DMS153 treated with DMSO at 0.1 percent for 48 hours (cell line): ENCODE data around the gene SEMA3G.

Experiments
- DNase-seq: peaks from one replicate; lab custom pipeline; 2025; ENCODE audit not compliant: unreplicated experiment; lab: John Stamatoyannopoulos, UW

The SEMA3G gene

DNA sequence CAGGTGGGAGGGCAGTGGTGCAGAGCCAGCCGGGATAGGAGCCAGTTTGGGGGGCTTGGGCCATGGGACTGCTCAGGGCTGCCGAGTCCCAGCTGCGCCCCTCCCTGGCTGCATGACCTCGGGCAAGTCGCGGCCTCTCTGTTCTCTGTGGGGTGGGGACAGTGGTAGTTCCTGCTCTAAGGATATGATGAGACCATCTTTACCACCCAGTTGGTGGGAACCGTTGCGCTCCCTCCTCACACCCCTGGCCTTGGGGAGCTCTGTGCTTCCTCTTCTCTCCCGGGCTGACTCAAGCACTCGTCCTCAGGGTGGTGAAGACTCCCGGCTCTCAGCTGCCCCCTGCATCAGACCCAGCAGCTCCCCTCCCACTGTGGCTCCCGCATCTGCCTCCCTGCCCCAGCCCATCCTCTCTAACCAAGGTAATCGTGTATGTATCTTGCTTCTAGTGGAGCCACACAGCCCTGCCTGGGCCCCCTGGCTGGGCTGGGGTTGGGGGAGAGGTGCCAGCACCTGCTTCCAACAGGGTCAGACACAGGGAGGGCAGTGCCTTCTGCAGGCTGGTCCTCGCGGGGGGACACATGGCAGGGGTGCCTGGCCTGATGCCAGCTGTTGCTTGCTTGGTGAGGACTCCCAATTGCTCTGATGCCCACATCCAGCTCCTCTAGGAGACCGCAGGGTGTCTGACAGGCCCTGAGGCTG, 35.1 kb upstream of the SEMA3G start:
- no peak for DNase-seq

DNA sequence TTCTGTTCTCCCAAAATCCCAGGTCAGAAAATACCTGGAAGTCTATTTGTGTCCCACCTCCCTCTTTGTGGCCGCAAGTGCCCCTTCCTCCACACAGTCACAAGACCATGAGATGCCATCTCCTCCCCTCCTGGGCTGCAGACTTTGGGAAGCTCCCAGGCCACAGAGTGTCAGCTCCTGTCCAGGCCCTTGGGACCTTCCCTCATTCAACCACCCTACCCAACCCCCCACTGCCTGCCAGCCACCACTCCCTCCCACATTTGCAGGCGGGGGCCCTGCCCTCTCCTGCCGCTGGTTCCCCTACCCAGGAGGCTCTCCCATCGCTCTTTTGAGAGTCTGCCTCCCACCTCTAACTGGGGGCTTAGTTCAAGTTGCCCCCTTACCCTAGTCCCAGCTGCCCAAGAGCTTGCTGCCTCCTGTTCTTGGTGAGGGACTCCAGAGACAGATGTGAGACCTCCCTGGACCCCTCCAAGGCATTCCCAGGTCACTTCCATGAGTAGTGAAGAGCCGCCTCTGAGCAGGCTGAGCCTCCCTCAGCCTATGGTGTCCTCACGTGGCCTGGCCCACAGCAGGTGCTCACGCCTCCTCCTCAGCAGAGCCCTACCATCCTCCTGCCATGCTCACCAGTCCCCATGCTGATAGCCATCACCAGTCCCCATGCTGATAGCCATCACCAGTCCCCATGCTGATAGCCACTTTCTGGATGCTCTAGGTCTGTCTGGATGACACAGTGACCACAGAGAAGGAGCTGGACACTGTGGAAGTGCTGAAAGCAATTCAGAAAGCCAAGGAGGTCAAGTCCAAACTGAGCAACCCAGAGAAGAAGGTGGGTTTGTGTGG, 34.4 kb upstream of the SEMA3G start:
- DNase-seq: no peak

GRCh38 chr3:52477796-52478095, 32.8 kb upstream of the SEMA3G start:
- DNase-seq: no peak

- no peak for DNase-seq
These were observed 32.3 kb upstream of the SEMA3G start for GRCh38 chr3:52477076-52477795.

DNA sequence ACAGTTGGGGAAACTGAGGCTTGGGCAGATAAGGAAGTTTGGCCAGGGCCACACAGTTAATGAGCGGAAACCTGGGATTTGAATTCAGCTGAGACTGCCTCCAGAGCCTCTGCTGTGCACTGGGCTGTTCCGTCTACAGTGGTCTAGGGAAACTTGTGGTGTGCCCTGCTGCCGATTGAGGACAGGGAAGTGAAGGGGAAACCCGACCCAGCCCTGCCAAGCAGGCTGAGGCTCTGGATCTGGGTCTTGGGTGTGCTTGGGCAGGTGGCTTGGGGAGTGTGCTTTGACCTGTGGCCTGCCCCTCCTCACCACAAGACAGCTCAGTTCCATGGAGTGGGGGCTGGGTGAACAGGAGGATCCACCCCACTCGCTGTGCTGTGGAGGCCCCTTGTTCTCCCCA, 28.1 kb upstream of the SEMA3G start:
- DNase-seq: no peak

- DNase-seq: no peak
These were observed 27.5 kb upstream of the SEMA3G start for GRCh38 chr3:52472239-52473000.

GRCh38 chr3:52471371-52472238, 26.7 kb upstream of the SEMA3G start:
- no peak for DNase-seq

GRCh38 chr3:52470920-52471319, 26.0 kb upstream of the SEMA3G start:
- DNase-seq: no peak

- no peak for DNase-seq
These were observed 24.1 kb upstream of the SEMA3G start for GRCh38 chr3:52469001-52469400.

DNA sequence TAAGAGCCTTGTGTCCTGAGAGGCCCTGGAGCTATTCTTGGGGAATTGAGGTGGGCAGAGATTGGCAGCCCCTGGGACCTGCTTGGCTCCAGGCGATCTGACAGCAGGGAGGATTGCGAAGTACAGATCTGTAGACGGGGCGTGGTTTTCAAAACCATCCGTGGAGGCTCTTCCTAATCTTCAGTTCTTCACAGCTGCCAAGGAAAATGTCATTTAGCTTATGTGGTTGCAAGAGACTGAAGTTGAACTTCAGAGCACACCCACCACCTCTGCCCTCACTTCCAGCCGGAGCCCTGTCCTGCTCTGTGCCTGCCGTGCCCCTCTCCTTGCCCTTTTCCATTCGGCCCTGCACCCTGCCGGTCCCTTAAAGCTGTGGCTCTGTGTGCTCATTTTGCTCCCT, 23.4 kb upstream of the SEMA3G start:
- DNase-seq: no peak

GRCh38 chr3:52463416-52463815, 18.5 kb upstream of the SEMA3G start:
- DNase-seq: no peak

DNA sequence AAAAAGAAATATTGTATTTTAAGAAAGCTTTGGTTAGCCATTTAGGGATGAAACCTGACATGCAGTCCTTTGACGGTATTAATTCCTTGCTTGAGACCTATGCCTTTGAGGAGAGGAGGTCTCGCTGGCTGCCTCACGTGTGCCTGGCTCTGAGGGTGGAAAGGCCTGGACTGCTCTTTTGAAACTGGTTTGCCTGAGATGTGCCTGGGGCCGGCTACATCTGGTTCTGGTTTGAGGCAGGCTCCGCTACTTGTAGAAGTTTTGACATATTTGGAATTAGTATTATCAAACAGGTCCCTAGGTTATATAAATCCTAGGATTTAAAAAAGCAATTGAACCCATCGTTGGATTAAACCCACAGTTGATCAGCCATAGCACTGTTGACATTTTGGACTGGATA, 17.0 kb upstream of the SEMA3G start:
- no peak for DNase-seq

DNA sequence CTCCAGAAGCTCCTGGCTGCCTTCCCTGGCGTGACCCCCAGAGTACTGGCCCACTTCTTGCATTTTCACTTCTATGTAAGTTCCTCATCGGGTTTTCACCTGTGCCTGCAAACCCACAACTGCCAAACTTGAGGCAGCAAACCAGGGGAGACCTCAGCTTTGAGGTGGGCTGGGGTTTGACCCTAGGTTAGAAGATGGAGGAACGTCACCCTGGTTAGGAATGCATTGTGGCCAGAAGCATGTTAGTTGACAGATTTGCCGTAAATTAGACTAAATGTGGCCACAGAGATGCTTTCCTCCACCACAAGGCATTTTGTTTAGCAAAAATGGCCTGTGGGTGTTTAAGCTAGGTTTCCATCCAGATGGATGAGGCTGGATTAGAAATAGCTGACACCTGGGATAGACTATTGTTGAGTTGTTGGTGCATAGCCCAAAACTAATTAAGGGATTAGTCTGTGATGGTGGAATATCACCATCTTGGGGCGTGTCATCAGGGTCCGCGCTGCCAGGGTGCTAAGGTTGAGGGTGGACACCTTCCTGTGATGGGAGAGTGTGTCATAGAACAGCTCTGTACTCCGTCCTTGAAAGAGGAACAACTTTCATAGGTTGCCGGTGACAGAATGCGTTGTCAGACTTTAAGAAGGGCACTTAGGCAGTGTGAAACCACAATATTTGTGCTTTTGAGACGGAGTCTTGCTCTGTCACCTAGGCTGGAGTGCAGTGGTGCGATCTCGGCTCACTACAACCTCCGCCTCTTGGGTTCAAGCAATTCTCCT, 14.1 kb upstream of the SEMA3G start:
- no peak for DNase-seq

GRCh38 chr3:52458031-52458760, 13.3 kb upstream of the SEMA3G start:
- DNase-seq: no peak

- no peak for DNase-seq
These were observed 11.9 kb upstream of the SEMA3G start for GRCh38 chr3:52456800-52457183.

- DNase-seq: no peak
These were observed 11.4 kb upstream of the SEMA3G start for GRCh38 chr3:52456169-52456799.

DNA sequence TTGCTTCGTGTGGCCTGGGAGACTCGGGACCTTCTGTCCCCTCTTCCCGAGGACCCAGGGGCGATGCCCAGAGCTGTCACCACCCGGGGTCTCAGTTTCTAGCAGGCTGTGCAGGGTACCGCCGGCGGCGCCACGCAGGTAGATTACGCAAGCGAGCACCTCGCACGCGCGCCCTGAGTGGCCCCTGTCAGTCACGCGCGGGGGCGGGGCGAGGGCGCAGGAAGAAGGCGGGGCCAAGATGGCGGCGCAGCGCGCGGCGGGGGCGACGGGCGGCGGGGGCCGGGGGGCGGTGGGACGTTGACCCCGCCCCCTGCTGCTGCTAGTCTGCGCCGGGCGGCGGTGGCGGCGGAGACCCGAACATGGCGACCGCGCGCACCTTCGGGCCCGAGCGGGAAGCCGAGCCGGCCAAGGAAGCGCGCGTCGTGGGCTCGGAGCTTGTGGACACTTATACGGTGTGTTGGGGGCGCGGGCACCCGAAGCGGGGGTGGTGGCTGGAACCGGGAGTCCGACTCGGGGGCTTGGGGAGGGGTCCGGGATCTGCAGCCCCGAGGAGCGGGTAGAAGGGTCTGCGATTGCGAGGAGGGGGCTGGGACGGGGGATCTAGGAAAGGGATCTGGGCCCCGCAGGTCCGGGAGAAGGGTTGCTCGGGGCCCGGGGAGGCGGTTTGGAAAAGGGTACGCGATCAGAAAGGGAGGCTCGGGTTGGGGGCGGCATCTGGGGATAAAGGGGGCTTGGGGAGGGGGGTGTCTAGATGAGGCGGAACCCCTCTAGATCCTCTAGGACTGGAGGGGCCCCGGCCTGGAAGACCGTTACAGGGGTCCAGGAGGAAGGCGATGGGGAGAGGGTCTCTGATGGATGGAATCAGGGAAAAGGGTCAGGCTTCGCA, 10.6 kb upstream of the SEMA3G start, which contains the start of gene NISCH:
NISCH (plus strand) TSS at position 322 of the 886 bp plus-strand sequence; CDS start at position 360, 38 bp downstream.
- peak; percentile 15 for DNase-seq
